Bronchial epithelial cell (primary cell): ENCODE measurements around the gene BRS3. TPM values are rescaled to one million over a fixed set of nuclear protein-coding genes. Genes with fewer than 3 reads are reported as not detected.

Experiments
- DNase-seq: peaks from one replicate; pipeline ENCODE4 v3.0.0-alpha.2; 2010; ENCODE audit warnings: low read depth
- FAIRE-seq: peaks from 2 replicates; lab custom pipeline; 2011; peaks lifted over from hg19 to GRCh38; lab: Jason Lieb, UNC
- H3K27me3 ChIP-seq: 2 replicates; pipeline ENCODE4 v1.5.1; 2011; ENCODE audit warnings: low read length; ENCODE audit not compliant: control insufficient read depth, insufficient read depth
- H3K36me3 ChIP-seq: 2 replicates; pipeline ENCODE4 v1.5.1; 2011; ENCODE audit warnings: low read length; ENCODE audit not compliant: control insufficient read depth, insufficient read depth
- H3K4me3 ChIP-seq: 2 replicates; pipeline ENCODE4 v1.5.1; 2011; ENCODE audit warnings: mild to moderate bottlenecking, low read depth, low read length, control low read depth
- total RNA-seq: library from RNA; depleted of rRNA; stranded (reverse); fragments of >200 nt; gene quantifications from 2 replicates; pipeline ENCODE4 v1.2.1, GENCODE V29; 2014
- TF ChIP-seq, protein P1 (sequence below): IDR thresholded peaks from 2 replicates; pipeline ENCODE4 v1.5.1; 2011; ENCODE audit warnings: mild to moderate bottlenecking, moderate library complexity, low read length, control low read depth, inconsistent platforms; ENCODE audit not compliant: insufficient read depth, severe bottlenecking

The BRS3 gene
- total RNA-seq, 1 donor from 2014 or later, result not detected

DNA sequence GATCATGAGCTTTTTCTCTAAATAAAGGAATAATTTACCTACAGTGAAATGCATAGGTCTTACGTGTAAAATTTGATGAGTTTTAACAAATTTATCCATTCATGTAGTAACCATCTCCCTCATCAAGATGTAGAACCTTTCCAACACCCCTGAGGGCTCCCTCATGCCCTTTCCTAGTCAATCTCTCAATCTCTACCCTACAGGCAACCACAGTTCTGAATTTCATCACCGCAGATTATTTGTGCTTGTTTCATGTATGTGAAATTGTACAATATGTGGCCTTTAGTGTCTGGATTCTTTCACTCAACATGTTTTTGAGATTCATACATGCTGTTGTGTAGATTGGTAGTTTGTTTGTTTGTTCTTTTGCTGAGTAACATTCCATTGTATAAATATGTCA, 46.4 kb downstream of the BRS3 start:
- DNase-seq, result no peak
- no peaks in the 10 kb centered on the region for H3K27me3 ChIP-seq
- H3K4me3 ChIP-seq, result no peak overlapping the region
- TF ChIP-seq, protein P1, sequence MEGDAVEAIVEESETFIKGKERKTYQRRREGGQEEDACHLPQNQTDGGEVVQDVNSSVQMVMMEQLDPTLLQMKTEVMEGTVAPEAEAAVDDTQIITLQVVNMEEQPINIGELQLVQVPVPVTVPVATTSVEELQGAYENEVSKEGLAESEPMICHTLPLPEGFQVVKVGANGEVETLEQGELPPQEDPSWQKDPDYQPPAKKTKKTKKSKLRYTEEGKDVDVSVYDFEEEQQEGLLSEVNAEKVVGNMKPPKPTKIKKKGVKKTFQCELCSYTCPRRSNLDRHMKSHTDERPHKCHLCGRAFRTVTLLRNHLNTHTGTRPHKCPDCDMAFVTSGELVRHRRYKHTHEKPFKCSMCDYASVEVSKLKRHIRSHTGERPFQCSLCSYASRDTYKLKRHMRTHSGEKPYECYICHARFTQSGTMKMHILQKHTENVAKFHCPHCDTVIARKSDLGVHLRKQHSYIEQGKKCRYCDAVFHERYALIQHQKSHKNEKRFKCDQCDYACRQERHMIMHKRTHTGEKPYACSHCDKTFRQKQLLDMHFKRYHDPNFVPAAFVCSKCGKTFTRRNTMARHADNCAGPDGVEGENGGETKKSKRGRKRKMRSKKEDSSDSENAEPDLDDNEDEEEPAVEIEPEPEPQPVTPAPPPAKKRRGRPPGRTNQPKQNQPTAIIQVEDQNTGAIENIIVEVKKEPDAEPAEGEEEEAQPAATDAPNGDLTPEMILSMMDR, result no peak
- no peak for FAIRE-seq
- H3K36me3 ChIP-seq, result no peaks in the 10 kb centered on the region

DNA sequence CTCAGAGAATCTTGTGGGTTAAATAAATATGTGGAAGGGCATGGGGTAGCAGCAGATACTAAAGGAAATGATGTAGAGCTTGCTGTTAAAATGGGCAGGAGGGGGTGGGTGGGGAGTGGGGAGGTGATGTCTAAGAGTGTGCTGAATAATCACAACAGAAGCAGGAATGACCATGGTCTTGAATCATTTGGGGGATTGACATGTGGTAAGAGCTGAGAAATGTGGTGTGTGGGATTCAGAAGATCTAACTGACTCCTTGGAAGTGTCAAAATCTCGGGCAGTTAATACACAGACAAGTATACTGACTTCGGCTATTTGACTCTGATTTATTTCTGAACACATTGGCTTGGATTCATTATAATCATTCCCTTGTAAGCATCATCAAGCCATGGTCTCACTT, 51.1 kb downstream of the BRS3 start:
- Histone ChIP-seq H3K27me3 (no peaks in the 10 kb centered on the region), H3K4me3 (no peak overlapping the region), H3K36me3 (no peaks in the 10 kb centered on the region)
- FAIRE-seq (no peak), DNase-seq (no peak)
- TF ChIP-seq, protein P1, result no peak

DNA sequence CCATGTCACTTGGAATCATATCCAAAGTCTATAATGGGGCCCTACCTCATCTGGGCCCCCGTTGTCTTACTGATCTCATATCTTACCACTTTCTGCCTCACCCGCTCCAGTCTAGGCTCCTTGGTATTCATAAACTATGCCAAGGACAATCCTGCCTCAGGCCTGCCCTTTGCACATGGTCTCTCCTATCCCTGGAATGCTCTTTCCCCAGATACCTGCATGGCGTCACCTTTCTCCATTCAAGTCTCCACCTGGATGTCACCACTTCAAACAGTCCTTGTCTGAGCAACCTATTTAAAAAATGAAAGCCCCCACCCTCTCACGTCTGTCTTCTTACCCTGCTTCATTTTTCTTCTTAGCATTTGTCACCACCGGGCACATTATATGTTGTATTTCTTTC, 52.5 kb downstream of the BRS3 start:
- no peaks in the 10 kb centered on the region for H3K27me3 ChIP-seq
- FAIRE-seq, result no peak
- H3K36me3 ChIP-seq, result no peaks in the 10 kb centered on the region
- TF ChIP-seq, protein P1, result no peak
- DNase-seq, result no peak
- no peak overlapping the region for H3K4me3 ChIP-seq

DNA sequence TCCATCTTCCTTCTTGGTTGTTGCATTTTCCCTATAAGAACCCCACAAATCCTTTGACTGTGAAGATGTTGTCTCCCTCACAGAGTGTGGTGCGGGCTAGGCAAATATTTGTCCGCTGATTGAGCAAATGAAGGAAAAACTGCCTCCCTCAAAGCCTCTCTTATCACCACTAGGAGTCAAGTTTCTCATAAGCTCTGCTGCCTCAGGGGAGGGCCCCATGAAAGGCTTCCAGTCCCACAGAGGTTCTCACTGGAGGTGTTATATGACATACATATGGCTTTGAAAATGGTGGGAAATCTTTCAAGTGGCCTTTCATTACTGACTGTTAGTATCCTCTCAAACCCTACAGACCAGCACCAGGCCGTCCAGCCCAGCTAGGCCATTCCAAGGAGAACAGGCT, 53.5 kb downstream of the BRS3 start:
- Histone ChIP-seq H3K4me3 (no peak overlapping the region), H3K27me3 (no peaks in the 10 kb centered on the region), H3K36me3 (no peaks in the 10 kb centered on the region)
- no peak for DNase-seq
- TF ChIP-seq, protein P1, result no peak
- no peak for FAIRE-seq

DNA sequence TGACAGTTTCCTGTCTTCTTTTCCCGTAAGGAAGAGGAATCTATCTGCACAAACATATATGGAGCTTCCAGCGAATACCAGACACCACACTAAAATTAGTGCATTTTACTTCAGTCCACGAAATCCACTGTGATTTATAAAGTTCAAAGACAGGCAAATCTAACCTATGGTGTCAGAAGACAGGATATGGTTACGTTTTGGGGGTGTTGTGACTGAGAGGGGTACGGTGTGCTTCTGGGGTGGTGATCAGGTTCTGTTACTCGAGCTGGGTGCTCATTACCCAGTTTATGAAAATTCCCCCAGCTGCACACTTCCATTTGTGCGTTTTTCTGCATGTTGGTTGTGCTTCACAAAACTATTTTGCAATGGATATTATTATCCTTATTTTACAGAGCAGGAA, 54.5 kb downstream of the BRS3 start:
- FAIRE-seq, result no peak
- no peaks in the 10 kb centered on the region for H3K27me3 ChIP-seq
- no peak for DNase-seq
- TF ChIP-seq, protein P1, result no peak
- no peak overlapping the region for H3K4me3 ChIP-seq
- H3K36me3 ChIP-seq, result no peaks in the 10 kb centered on the region

Other genes starting within 250 kb of the BRS3 start
- 3.2 and 5.1 TPM in 2 replicates for gene MAP7D3, start 236.5 kb upstream of the BRS3 start, total RNA-seq
- gene ADGRG4, start 187.0 kb upstream of the BRS3 start, total RNA-seq, result not detected in 2 replicates
- 38.4 and 43.7 TPM in 2 replicates for gene HTATSF1, start 9.6 kb downstream of the BRS3 start, total RNA-seq
- gene VGLL1, start 44.3 kb downstream of the BRS3 start, total RNA-seq, result 0.26 and 0.77 TPM in 2 replicates
- gene CD40LG, start 160.2 kb downstream of the BRS3 start, total RNA-seq, result not detected in 2 replicates